ENCODE measurements around the gene PELO. TPM values are rescaled to one million over a fixed set of nuclear protein-coding genes. Genes with fewer than 3 reads are reported as not detected.

The PELO gene
- total RNA-seq, 1 donor from 2014 or later: 11.8 TPM

GRCh38 chr5:52834320-52834719 lies 46.6 kb downstream of the PELO start:
- H3K27ac Mint-ChIP-seq: no peak overlapping the region
- no peaks in the 10 kb centered on the region for H3K27me3 Mint-ChIP-seq
- H3K36me3 Mint-ChIP-seq (ENCODE audit: insufficient read depth): no peaks in the 10 kb centered on the region
- no peaks in the 10 kb centered on the region for H3K4me1 Mint-ChIP-seq (ENCODE audit: low read depth)
- DNase-seq (ENCODE audit: low spot score, unreplicated experiment): no peak
- H3K4me3 Mint-ChIP-seq (ENCODE audit: low read depth): no peak overlapping the region
- no peak for TF ChIP-seq CTCF (IDR thresholded peaks at IDR 0.05; ENCODE audit: unreplicated experiment)
- no peaks in the 10 kb centered on the region for H3K9me3 Mint-ChIP-seq (ENCODE audit: low read depth)

GRCh38 chr5:52837068-52837467 lies 49.4 kb downstream of the PELO start:
- no peak for TF ChIP-seq CTCF (IDR thresholded peaks at IDR 0.05; ENCODE audit: unreplicated experiment)
- no peaks in the 10 kb centered on the region for H3K27me3 Mint-ChIP-seq
- no peak for DNase-seq (ENCODE audit: low spot score, unreplicated experiment)
- H3K27ac Mint-ChIP-seq: no peak overlapping the region
- H3K9me3 Mint-ChIP-seq (ENCODE audit: low read depth): no peaks in the 10 kb centered on the region
- H3K4me1 Mint-ChIP-seq (ENCODE audit: low read depth): no peaks in the 10 kb centered on the region
- no peaks in the 10 kb centered on the region for H3K36me3 Mint-ChIP-seq (ENCODE audit: insufficient read depth)
- no peak overlapping the region for H3K4me3 Mint-ChIP-seq (ENCODE audit: low read depth)

Other genes starting within 250 kb of the PELO start
- gene ITGA1, start within 50 bp of the PELO start, total RNA-seq: 6.4 and 7.8 TPM in 2 replicates
- 5.1 and 6.6 TPM in 2 replicates for gene ITGA2, start 201.4 kb downstream of the PELO start, total RNA-seq

Measured in progenitor cell of endocrine pancreas (in vitro differentiated cells).